ENCODE results near the gene ZFPM1. TPM values are rescaled to one million over a fixed set of nuclear protein-coding genes. Genes with fewer than 3 reads are reported as not detected.

ZFPM1 gene
- total RNA-seq, 1 donor from 2014 or later: 8.4 TPM

DNA sequence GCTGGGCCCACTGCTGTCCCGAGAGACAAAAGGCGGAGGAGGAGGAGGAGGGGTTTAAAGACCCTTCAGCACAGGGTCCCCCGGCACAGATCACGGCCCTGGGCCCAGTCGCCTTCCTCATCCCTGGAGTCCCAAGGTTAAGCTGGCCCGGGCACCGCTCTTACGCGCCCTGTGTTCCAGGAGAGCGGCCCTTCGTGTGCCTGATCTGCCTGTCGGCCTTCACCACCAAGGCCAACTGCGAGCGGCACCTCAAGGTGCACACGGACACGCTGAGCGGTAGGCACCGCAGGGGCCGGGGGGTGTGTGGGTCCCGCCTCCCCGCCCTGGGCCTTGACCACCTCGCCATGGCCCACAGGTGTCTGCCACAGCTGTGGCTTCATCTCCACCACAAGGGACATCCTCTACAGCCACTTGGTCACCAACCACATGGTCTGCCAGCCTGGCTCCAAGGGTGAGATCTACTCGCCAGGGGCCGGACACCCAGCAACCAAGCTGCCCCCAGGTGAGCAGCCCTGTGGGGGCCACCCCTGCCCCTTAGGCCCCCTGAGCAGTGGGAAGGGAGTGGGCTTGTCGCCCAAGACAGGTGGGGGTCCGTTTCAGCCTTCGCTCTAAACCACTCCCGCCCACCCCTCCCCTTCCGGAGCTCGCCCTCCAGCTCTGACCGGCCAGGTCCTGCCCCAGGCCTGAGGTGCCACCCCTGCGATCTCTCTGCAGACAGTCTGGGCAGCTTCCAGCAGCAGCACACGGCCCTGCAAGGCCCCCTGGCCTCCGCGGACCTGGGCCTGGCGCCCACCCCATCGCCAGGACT lies 79.6 kb downstream of the ZFPM1 start:
- no peaks in the 10 kb centered on the region for H3K9me3 ChIP-seq
- peak overlapping the region; percentile 43 for H3K4me3 ChIP-seq
- DNase-seq: no peak
- TF ChIP-seq, protein P1, sequence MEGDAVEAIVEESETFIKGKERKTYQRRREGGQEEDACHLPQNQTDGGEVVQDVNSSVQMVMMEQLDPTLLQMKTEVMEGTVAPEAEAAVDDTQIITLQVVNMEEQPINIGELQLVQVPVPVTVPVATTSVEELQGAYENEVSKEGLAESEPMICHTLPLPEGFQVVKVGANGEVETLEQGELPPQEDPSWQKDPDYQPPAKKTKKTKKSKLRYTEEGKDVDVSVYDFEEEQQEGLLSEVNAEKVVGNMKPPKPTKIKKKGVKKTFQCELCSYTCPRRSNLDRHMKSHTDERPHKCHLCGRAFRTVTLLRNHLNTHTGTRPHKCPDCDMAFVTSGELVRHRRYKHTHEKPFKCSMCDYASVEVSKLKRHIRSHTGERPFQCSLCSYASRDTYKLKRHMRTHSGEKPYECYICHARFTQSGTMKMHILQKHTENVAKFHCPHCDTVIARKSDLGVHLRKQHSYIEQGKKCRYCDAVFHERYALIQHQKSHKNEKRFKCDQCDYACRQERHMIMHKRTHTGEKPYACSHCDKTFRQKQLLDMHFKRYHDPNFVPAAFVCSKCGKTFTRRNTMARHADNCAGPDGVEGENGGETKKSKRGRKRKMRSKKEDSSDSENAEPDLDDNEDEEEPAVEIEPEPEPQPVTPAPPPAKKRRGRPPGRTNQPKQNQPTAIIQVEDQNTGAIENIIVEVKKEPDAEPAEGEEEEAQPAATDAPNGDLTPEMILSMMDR (IDR thresholded peaks at IDR 0.05): no peak
- no peaks in the 10 kb centered on the region for H3K27me3 ChIP-seq
- no peak overlapping the region for H3K27ac ChIP-seq
- peaks cover 9% of the 10 kb centered on the region for H3K4me1 ChIP-seq
- no peaks in the 10 kb centered on the region for H3K36me3 ChIP-seq
- ATAC-seq: no peak
- intact Hi-C loops (cut with DNase I): no loop called here

DNA sequence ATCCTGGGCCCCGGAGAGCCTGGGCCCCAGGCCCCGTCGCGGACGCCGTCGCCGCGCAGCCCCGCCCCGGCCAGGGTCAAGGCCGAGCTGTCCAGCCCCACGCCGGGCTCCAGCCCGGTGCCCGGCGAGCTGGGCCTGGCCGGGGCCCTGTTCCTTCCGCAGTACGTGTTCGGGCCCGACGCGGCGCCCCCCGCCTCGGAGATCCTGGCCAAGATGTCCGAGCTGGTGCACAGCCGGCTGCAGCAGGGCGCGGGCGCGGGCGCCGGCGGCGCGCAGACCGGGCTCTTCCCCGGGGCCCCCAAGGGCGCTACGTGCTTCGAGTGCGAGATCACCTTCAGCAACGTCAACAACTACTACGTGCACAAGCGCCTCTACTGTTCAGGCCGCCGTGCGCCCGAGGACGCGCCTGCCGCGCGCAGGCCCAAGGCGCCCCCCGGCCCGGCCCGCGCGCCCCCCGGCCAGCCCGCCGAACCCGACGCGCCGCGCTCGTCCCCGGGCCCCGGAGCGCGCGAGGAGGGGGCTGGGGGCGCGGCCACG lies 80.4 kb downstream of the ZFPM1 start:
- DNase-seq: no peak
- ATAC-seq: peak; percentile 8

DNA sequence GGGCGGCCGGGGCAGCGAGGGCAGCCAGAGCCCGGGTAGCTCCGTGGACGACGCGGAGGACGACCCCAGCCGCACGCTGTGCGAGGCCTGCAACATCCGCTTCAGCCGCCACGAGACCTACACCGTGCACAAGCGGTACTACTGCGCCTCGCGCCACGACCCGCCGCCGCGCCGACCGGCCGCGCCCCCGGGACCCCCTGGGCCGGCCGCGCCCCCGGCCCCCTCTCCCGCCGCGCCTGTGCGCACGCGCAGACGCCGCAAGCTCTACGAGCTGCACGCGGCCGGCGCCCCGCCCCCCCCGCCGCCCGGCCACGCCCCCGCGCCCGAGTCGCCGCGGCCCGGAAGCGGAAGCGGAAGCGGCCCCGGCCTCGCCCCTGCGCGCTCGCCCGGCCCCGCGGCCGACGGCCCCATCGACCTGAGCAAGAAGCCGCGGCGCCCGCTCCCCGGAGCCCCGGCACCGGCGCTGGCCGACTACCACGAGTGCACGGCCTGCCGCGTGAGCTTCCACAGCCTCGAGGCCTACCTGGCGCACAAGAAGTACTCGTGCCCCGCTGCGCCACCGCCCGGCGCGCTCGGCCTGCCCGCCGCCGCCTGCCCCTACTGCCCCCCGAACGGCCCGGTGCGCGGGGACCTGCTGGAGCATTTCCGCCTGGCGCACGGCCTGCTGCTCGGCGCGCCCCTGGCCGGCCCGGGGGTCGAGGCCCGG lies 81.0 kb downstream of the ZFPM1 start:
- Histone ChIP-seq H3K4me3 (peak overlapping the region; percentile 65), H3K27me3 (no peaks in the 10 kb centered on the region), H3K36me3 (no peaks in the 10 kb centered on the region), H3K9me3 (no peaks in the 10 kb centered on the region), H3K27ac (peak overlapping the region; percentile 78), H3K4me1 (peaks cover 9% of the 10 kb centered on the region)
- intact Hi-C loops (cut with DNase I): no loop called here
- DNase-seq: peak; percentile 91
- peak; percentile 81 for ATAC-seq
- TF ChIP-seq, protein P1 (IDR thresholded peaks at IDR 0.05): no peak

More for the DNA sequence above, 80.4 kb downstream of the ZFPM1 start:
- peak overlapping the region; percentile 24 for H3K27ac ChIP-seq
- peaks cover 9% of the 10 kb centered on the region for H3K4me1 ChIP-seq
- intact Hi-C loops (cut with DNase I): no loop called here
- TF ChIP-seq, protein P1 (IDR thresholded peaks at IDR 0.05): no peak
- H3K36me3 ChIP-seq: no peaks in the 10 kb centered on the region
- H3K9me3 ChIP-seq: no peaks in the 10 kb centered on the region
- H3K27me3 ChIP-seq: no peaks in the 10 kb centered on the region
- H3K4me3 ChIP-seq: peak overlapping the region; percentile 43

DNA sequence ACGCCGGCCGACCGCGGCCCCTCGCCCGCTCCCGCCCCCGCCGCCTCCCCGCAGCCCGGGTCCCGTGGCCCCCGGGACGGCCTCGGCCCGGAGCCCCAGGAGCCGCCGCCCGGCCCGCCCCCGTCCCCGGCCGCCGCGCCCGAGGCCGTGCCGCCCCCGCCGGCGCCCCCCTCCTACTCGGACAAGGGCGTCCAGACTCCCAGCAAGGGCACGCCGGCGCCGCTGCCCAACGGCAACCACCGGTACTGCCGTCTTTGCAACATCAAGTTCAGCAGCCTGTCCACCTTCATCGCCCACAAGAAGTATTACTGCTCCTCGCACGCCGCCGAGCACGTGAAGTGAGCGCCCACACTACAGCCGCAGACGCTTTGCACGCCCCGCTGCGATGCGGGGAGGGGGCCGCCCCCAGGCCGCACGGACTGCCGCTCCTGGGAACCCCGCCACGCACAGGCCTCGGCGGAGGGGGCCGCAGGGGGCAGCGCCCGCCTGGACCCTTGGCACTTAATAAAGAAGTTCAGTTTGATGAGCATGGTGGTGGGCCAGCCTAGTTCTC lies 81.6 kb downstream of the ZFPM1 start:
- DNase-seq: peak; percentile 82
- Histone ChIP-seq H3K9me3 (no peaks in the 10 kb centered on the region), H3K27me3 (peaks cover 4% of the 10 kb centered on the region), H3K36me3 (no peaks in the 10 kb centered on the region), H3K4me1 (peaks cover 9% of the 10 kb centered on the region), H3K27ac (no peak overlapping the region), H3K4me3 (peak overlapping the region; percentile 53)
- TF ChIP-seq, protein P1 (IDR thresholded peaks at IDR 0.05): no peak
- peak; percentile 23 for ATAC-seq
- intact Hi-C loops (cut with DNase I): no loop called here

DNA sequence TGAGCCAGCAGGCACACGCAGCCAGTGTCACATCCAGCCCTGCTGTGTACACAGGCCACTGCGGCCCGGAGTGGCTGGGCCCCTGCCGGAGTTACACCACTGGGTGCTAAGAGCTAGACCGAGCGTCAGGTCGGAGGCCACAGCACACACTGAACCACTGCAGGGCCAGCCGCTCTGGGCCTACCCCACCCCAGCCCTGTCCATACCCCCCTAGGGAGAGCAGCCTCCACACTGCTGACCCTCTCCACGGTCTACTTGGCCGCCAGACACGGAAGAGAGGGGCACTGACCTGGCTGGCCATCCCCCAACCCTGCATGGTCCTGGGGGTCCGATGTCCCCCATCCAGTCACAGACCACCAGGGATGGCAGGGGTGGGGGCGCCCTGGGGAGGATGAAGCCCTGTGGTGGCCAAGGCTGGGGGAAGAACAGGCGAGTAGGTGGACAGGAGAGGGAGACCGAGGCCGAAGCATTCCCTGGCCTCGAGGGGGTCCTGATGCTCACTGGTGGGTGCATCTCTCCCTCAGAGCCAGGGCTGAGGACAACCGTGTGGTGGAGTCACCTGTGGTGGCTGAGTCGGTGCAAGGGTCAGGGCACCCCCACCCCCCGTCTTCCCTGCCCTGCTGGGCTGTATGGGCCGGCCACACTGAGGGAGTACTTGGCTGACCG lies 82.2 kb downstream of the ZFPM1 start:
- Histone ChIP-seq H3K9me3 (no peaks in the 10 kb centered on the region), H3K4me3 (peak overlapping the region; percentile 53), H3K4me1 (peaks cover 9% of the 10 kb centered on the region), H3K36me3 (no peaks in the 10 kb centered on the region), H3K27me3 (peaks cover 10% of the 10 kb centered on the region), H3K27ac (no peak overlapping the region)
- TF ChIP-seq, protein P1 (IDR thresholded peaks at IDR 0.05): no peak
- intact Hi-C loops (cut with DNase I): no loop called here
- DNase-seq: no peak
- ATAC-seq: peak; percentile 2

Measured in upper lobe of right lung (tissue), 1 donor.